Airway epithelial cell (primary cell): Measurements from ENCODE around the gene MARVELD3. TPM values are rescaled to one million over a fixed set of nuclear protein-coding genes. Genes with fewer than 3 reads are reported as not detected.

Experiments
- total RNA-seq: library from RNA; depleted of rRNA; stranded (reverse); fragments of >200 nt; gene quantifications from 2 replicates; pipeline ENCODE4 v1.2.3, GENCODE V29; 2015

Gene MARVELD3, protein sequence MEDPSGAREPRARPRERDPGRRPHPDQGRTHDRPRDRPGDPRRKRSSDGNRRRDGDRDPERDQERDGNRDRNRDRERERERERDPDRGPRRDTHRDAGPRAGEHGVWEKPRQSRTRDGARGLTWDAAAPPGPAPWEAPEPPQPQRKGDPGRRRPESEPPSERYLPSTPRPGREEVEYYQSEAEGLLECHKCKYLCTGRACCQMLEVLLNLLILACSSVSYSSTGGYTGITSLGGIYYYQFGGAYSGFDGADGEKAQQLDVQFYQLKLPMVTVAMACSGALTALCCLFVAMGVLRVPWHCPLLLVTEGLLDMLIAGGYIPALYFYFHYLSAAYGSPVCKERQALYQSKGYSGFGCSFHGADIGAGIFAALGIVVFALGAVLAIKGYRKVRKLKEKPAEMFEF
- 12.2 and 18.1 TPM in 2 replicates for total RNA-seq

DNA sequence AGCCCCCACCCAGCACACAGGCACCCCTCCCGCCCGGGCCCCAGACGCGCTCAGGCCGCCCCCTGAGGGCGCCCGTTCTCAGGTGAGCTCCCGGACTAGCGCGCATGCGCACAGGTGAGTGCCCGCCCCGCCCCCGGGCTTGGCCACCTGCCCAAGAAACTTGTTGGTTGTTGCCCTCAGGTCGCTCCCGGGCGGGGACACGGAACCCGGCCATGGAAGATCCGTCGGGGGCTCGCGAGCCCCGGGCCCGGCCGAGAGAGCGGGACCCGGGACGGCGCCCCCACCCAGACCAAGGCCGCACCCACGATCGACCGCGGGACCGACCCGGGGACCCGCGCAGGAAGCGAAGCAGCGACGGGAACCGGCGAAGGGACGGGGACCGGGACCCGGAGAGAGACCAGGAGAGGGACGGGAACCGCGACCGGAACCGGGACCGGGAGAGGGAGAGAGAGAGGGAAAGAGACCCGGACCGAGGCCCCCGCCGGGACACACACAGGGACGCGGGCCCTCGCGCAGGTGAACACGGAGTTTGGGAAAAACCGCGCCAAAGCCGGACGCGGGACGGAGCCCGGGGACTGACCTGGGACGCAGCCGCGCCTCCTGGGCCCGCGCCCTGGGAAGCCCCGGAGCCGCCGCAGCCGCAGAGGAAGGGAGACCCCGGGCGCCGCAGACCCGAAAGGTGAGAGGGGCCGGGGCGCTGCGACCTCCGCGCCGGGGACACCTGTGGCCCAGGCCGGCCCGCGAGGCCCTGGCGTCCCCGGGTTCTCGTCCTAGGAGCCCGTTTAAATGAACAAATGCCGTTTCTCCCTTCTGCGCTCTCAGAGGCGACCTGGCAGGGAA, at the start of gene MARVELD3:
Gene MARVELD3 (plus strand): TSS at position 167 of the 840 bp plus-strand sequence. CDS start 46 bp downstream, at position 213.

DNA sequence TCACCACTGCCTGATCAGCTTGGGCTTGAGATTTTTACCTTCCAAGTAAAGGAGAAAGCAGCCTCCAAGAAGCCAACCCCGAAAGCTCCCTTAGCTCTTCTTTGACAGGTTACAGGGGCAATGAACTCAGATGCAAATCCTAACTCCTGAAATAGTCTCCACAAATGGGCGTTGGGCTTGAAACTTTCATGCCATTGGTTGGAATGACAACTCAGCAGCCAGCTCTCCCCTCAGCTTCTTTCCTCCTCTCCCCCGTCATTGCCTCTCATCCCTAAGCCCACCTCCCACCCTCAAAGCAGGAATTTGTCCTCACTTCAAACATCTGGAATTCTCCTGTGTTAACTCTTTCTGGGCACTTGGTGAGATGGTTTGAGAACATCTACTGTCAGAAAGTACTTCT, 49.0 kb upstream of the MARVELD3 start, which contains the start of gene TAT:
Gene TAT (minus strand): TSS at position 122 of the 400 bp plus-strand sequence. CDS start 677 bp downstream, outside the sequence.

Other genes with a start within 250 kb of the MARVELD3 start
- 0.14 TPM in 1 of 2 replicates, not detected in the other for gene TLE7, start 184.1 kb upstream of the MARVELD3 start, total RNA-seq
- gene ZNF23, start 163.9 kb upstream of the MARVELD3 start, total RNA-seq: 3.7 and 5.0 TPM in 2 replicates
- 0.42 and 0.49 TPM in 2 replicates for gene ZNF19, start 136.9 kb upstream of the MARVELD3 start, total RNA-seq
- not detected in 2 replicates for gene CHST4, start 99.8 kb upstream of the MARVELD3 start, total RNA-seq
- not detected in 2 replicates for gene TAT, start 49.1 kb upstream of the MARVELD3 start, total RNA-seq
- 2.6 and 4.4 TPM in 2 replicates for gene PHLPP2, start 98.5 kb downstream of the MARVELD3 start, total RNA-seq
- 45.9 and 59.5 TPM in 2 replicates for gene AP1G1, start 182.7 kb downstream of the MARVELD3 start, total RNA-seq
- 7.3 and 10.5 TPM in 2 replicates for gene ATXN1L, start 219.8 kb downstream of the MARVELD3 start, total RNA-seq